Heart left ventricle (tissue), 16 donors: ENCODE results near the gene TBCD. TPM values are rescaled to one million over a fixed set of nuclear protein-coding genes. Genes with fewer than 3 reads are reported as not detected.

ENCODE experiments used
- ATAC-seq, 4 donors: fragments of 200-7000 bp; cut with Tn5 transposase; one replicate each; pipeline ENCODE4 v1.9.1; 2020 to 2022; ENCODE audit warnings: moderate library complexity in 4 of 4, mild to moderate bottlenecking in 3 of 4, moderate number of reproducible peaks in 1 of 4
- DNase-seq, 5 donors: peaks; one replicate each; pipeline ENCODE4 v3.0.0-alpha.2; 2020
- H3K27ac ChIP-seq, 12 donors: fragments of 200-600 bp; sonication (generic) in 4 of 12; one replicate each; pipeline versions ENCODE4 v1.5.0 to v1.8.0; 2016 to 2022; ENCODE audit warnings: mild to moderate bottlenecking in 2 of 12
- H3K27me3 ChIP-seq, 9 donors: fragments of 200-600 bp; sonication (generic) in 2 of 9; one replicate each; pipeline versions ENCODE4 v1.5.1 to v1.8.0; 2016 to 2022; ENCODE audit warnings: mild to moderate bottlenecking in 3 of 9
- H3K36me3 ChIP-seq, 9 donors: fragments of 200-600 bp; sonication (generic) in 2 of 9; one replicate each; pipeline versions ENCODE4 v1.5.0 to v1.8.0; 2018 to 2022; ENCODE audit warnings: mild to moderate bottlenecking in 2 of 9
- H3K4me1 ChIP-seq, 12 donors: fragments of 200-600 bp; sonication (generic) in 4 of 12; one replicate each; pipeline versions ENCODE4 v1.5.0 to v1.8.0; 2016 to 2022; ENCODE audit warnings: mild to moderate bottlenecking in 3 of 12
- H3K4me3 ChIP-seq, 12 donors: fragments of 200-600 bp; sonication (generic) in 4 of 12; one replicate each; pipeline versions ENCODE4 v1.5.0 to v1.8.0; 2017 to 2022; ENCODE audit warnings: mild to moderate bottlenecking in 9 of 12, moderate library complexity in 4 of 12
- H3K9me3 ChIP-seq, 12 donors: fragments of 200-600 bp; sonication (generic) in 4 of 12; one replicate each; pipeline versions ENCODE4 v1.5.0 to v1.8.0; 2016 to 2022; ENCODE audit warnings: mild to moderate bottlenecking in 1 of 12
- POLR2A ChIP-seq, 2 donors: fragments of 450-650 bp; IDR thresholded peaks; one replicate each; pipeline ENCODE4 v1.6.1; 2017; ENCODE audit warnings: antibody characterized with exemption in 2 of 2, mild to moderate bottlenecking in 2 of 2, moderate library complexity in 2 of 2
- WGBS, 4 donors: extraction: QIAGEN DNeasy Blood & Tissue Kit in 2 of 4; methylation state at CpG; one replicate each; pipeline versions ENCODE4 v1.1.5 to v1.1.7; 2013 to 2018; 5-methylcytosine and 5-hydroxymethylcytosine counted together
- intact Hi-C, 10 donors: fragments of 100-400 bp; cut with DNase I; formaldehyde crosslinking; loops; one replicate each; pipeline versions ENCODE4 v1.11.1 to v1.14.2; 2022
- polyA plus RNA-seq, 2 donors: library from polyadenylated mRNA; stranded (reverse); fragments of 200-250 nt; gene quantifications; one replicate each; pipeline ENCODE4 v1.2.3, GENCODE V29; 2013
- total RNA-seq, 9 donors: library from RNA; depleted of rRNA in 2 of 9; stranded (reverse); fragments of >200 nt in 2 of 9; fragmentation: NEBNext Ultra II Directional in 3 of 9; extraction: Animal tissue kit (Norgen Biotek cat#: 25700) in 3 of 9; gene quantifications; one replicate each; pipeline versions ENCODE4 v1.1.0 to v1.2.4, GENCODE V29; 2016 to 2023
- TF ChIP-seq, protein P1 (sequence below), 12 donors: fragments of 200-600 bp; sonication (generic) in 4 of 12; IDR thresholded peaks; one replicate each; pipeline versions ENCODE4 v1.5.0 to v1.8.0; 2018 to 2022; ENCODE audit warnings: antibody characterized with exemption in 12 of 12, mild to moderate bottlenecking in 5 of 12
- donor health status: ischemic (EF 13 %, LVEDD 7.1; RV severe dilation, severe dysfunction).
- donor health status: healthy with polysubstance abuse.
- donor health status: DM: no; HTN: yes; CAD: no.
- donor health status: DM: no; HTN: no; CAD: no.
- donor health status: ischemic (EF 25% LVEDD 6.9; RV normal size, moderate dysfunction).
- donor health status: ischemic (EF 25% LVEDD 5.7; RV mildly dilated, moderate dysfunction).
- donor health status: healthy.
- donor health status: DM: yes; HTN: yes; CAD: no.
- donor health status: ischemic (EF 35%, LVEDD 5.7; RV mildly dilated, moderate dysfunction).
- donor health status: nonischemic (EF 11% LVEDD 7.7; RV severe dilation, severe dysfunction).
- donor health status: DM: yes; HTN: yes; CAD: no.
- donor health status: PGD.
- donor health status: ischemic (EF 29% LVEDD 5.4; RV normal size, mild dysfunction).
- donor health status: nonischemic (EF 23%, LVEDD 6.1; RV moderate dilation, normal function).

Gene TBCD
- total and polyA plus RNA-seq, 11 donors, result 36.9 to 98.4 (median 58.5) TPM

DNA sequence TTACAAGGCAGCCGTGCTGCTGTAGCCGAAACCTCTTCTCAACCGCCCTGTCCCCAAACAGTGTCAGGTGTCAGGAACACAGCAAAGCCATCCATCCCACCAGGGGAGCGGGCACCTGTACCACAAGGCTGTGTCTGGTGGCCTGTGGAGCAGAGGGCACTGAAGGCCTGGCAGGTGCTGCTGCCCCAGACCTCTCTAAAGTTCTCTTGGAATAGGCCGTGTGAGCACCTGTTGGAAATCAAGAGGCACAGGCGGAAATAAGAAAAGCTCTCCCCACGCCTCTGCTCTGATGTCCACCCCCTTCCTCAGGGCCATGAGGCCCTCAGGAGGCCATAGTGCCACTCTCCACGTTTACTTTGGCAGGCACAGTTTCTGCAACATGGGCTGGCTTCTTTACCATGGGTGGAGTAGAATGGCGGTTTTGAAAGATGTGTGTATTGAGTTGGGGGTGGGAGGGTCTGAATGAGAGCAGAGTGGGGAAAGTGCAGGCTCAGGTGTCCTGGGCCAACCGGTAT, 187.8 kb downstream of the TBCD start:
- no peaks in the 10 kb centered on the region for H3K4me1 ChIP-seq
- 93 to 97% (median 95%) methylated on average over 9 to 10 of the region's 10 CpGs for WGBS, 4 donors
- no peaks in the 10 kb centered on the region for H3K27me3 ChIP-seq
- TF ChIP-seq, protein P1, sequence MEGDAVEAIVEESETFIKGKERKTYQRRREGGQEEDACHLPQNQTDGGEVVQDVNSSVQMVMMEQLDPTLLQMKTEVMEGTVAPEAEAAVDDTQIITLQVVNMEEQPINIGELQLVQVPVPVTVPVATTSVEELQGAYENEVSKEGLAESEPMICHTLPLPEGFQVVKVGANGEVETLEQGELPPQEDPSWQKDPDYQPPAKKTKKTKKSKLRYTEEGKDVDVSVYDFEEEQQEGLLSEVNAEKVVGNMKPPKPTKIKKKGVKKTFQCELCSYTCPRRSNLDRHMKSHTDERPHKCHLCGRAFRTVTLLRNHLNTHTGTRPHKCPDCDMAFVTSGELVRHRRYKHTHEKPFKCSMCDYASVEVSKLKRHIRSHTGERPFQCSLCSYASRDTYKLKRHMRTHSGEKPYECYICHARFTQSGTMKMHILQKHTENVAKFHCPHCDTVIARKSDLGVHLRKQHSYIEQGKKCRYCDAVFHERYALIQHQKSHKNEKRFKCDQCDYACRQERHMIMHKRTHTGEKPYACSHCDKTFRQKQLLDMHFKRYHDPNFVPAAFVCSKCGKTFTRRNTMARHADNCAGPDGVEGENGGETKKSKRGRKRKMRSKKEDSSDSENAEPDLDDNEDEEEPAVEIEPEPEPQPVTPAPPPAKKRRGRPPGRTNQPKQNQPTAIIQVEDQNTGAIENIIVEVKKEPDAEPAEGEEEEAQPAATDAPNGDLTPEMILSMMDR (IDR thresholded peaks at IDR 0.05), result no peak
- no peak for TF ChIP-seq POLR2A (IDR thresholded peaks at IDR 0.05)
- H3K36me3 ChIP-seq, result peaks cover 3 to 93% (median 78%) of the 10 kb centered on the region in 9 donors
- ATAC-seq (no peak), DNase-seq (peak in 1 of 5 donors; percentile 11)
- intact Hi-C loops, result no loop called here
- peaks cover 0 to 14% (median 8%) of the 10 kb centered on the region in 12 donors for H3K9me3 ChIP-seq
- no peak overlapping the region for H3K27ac ChIP-seq
- no peak overlapping the region for H3K4me3 ChIP-seq

DNA sequence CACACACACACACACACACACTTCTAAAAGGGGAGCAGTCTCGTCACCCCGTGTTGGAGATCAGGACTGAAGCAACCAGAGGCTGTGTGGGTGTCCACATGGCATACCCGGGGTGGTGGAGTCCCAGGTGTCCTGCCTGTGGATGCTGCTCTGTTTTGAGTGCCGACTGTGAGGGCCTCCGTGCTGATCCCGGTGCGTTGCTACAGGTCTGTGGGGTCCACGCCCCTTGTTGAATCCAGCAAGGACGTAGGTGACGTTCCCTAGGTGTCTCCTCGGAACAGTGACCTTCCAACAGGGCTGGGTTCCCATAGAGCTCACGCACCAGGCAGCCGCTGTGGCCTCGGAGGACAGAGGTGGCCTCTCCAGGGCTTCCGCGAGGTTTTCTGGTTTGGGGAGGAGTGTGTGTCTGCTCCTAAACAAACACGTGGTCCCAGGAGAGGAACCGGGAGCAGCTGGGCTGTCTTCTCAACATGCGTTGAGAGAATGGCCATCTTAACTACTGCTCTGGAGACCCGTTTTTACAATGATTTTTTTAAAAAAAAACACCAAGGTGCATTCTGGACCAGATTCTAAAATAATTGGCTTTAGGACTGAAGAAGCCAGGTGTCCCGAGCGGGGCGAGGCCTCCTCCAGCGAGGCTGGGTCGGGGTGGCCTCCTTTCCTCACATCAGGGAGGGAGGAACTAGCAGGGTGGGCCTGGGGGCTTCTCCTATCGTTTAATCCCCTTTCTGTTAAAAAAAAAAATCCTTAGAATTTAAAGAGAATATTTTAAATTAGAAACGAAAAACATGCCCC, 188.6 kb downstream of the TBCD start:
- no peak for ATAC-seq
- no peaks in the 10 kb centered on the region for H3K27me3 ChIP-seq
- WGBS, 4 donors, result 86 to 96% (median 90%) methylated on average over 27 of the region's 27 CpGs

DNA sequence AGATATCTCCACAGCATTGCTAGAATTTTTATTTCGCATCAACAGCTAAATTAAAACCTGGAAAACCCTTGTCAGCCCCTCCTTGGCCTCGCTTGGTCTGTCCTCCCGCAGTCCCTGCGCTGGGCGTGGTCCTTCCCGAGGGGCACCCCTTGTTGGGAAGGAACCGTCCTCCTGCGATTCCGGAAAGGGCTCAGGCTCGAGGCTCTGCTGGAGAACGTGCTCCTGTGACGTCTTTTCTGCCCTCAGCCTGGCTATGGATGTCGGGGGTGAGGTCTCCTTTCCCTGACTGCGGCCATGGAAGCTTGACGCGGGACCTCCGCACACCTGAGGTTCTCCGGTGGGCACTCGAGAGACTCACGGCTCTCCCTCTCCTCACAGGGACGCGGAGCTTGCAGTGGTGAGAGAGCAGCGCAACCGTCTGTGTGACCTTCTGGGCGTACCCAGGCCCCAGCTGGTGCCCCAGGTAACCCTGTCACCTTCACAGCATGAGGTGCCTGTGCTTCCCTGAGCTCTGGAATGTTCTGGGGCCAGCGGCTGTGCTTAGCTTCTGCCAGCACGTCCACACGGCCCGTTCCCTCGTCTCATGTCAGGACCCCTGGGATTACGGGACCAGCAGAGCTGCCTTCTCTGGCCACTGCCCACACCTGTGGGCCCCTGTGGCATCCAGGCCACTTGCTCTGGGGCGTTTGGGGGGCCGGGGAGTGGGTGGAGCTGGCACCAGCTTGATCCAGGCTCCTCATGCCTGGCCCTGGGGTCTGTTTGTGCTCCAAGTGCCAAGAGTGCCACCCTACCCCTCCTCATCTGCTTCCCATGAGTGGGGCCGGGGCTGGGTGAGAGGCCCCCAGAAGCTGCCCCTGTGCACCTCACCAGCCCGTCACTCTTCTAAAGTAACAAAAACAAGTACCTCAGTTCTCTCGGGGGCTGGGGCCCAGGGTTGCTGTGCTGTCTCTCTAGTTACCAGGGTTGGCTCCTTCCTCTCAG, 189.4 kb downstream of the TBCD start:
- Histone ChIP-seq H3K27ac (no peak overlapping the region), H3K9me3 (peaks cover 0 to 31% (median 23%) of the 10 kb centered on the region in 12 donors), H3K4me1 (no peaks in the 10 kb centered on the region), H3K36me3 (peaks cover 3 to 91% (median 75%) of the 10 kb centered on the region in 9 donors), H3K4me3 (no peak overlapping the region), H3K27me3 (no peaks in the 10 kb centered on the region)
- 91 to 95% (median 94%) methylated on average over 26 to 36 of the region's 36 CpGs for WGBS, 4 donors
- TF ChIP-seq, protein P1 (IDR thresholded peaks at IDR 0.05), result no peak
- TF ChIP-seq POLR2A (IDR thresholded peaks at IDR 0.05), result no peak
- DNase-seq (peak in 2 of 5 donors; percentile 13 to 54), ATAC-seq (no peak)
- intact Hi-C loops, result no loop called here

More for the DNA sequence above, 188.6 kb downstream of the TBCD start:
- no peak for TF ChIP-seq POLR2A (IDR thresholded peaks at IDR 0.05)
- TF ChIP-seq, protein P1 (IDR thresholded peaks at IDR 0.05), result no peak
- intact Hi-C loops, result no loop called here
- H3K9me3 ChIP-seq, result peaks cover 0 to 22% (median 16%) of the 10 kb centered on the region in 12 donors
- DNase-seq, result peak in 2 of 5 donors; percentile 13 to 51
- peaks cover 3 to 94% (median 75%) of the 10 kb centered on the region in 9 donors for H3K36me3 ChIP-seq
- H3K4me3 ChIP-seq, result no peak overlapping the region
- H3K4me1 ChIP-seq, result no peaks in the 10 kb centered on the region
- no peak overlapping the region for H3K27ac ChIP-seq
